Motor neuron (in vitro differentiated cells): ENCODE data around the gene ZNRF2. TPM values are rescaled to one million over a fixed set of nuclear protein-coding genes. Genes with fewer than 3 reads are reported as not detected.
"Not testable (repeated sequence)": the region's sequence is repeated elsewhere in the genome, so short reads cannot be mapped to it uniquely, and the experiment has no call there.

Experiments used
- ATAC-seq, 8 experiments: fragments of 200-7000 bp; cut with Tn5 transposase; replicated peaks in 6 of 8; 2 replicates each; pipeline ENCODE4 v1.8.0; 2021; ENCODE audit warnings: mild to moderate bottlenecking in 8 of 8, moderate library complexity in 8 of 8
- H3K27ac ChIP-seq, 2 donors: fragments of 250-450 bp; sonication (Bioruptor Pico); 2 replicates each; pipeline ENCODE4 v1.9.0; 2021; ENCODE audit warnings: antibody characterized with exemption in 2 of 2, mild to moderate bottlenecking in 2 of 2, moderate library complexity in 1 of 2
- H3K4me1 ChIP-seq, 2 donors: fragments of 250-450 bp; sonication (Bioruptor Pico); replicated peaks in 1 of 2; 2 replicates each; pipeline ENCODE4 v1.6.1; 2021; ENCODE audit warnings: antibody characterized with exemption in 2 of 2, mild to moderate bottlenecking in 2 of 2, moderate library complexity in 1 of 2
- H3K4me3 ChIP-seq, 5 donors: fragments of 250-450 bp; sonication (Bioruptor Pico); 2 replicates each; pipeline ENCODE4 v1.9.0; 2021; ENCODE audit warnings: antibody characterized with exemption in 5 of 5, mild to moderate bottlenecking in 5 of 5, moderate library complexity in 4 of 5
- WGBS, 10 experiments: fragments of 450-650 bp; shearing (Covaris generic); methylation state at CpG; one replicate each; pipeline ENCODE4 v1.0.0; 2022; 5-methylcytosine and 5-hydroxymethylcytosine counted together
- in situ Hi-C, 9 experiments: fragments of 400-800 bp; cut with MboI; loops; one replicate each; pipeline ENCODE4 v1.15.0; 2021; ENCODE audit warnings: low sequenced_read_pairs in 9 of 9, low pct_unique_long_range_greater_than_20kb in 2 of 9; ENCODE audit not compliant: unreplicated experiment in 9 of 9
- total RNA-seq, 8 experiments: library from RNA; unstranded; fragments of 300-600 nt; gene quantifications; 2 replicates each; pipeline versions ENCODE4 v1.2.3 to v1.2.4, GENCODE V29; 2022

Gene ZNRF2
- total RNA-seq, 8 experiments from 2014 or later = 4.8 to 18.9 (median 7.3) TPM

GRCh38 chr7:30363778-30364563, 79.6 kb downstream of the ZNRF2 start:
- 33 to 100% (median 88%) methylated on average over 1 to 3 of the region's 3 CpGs for WGBS, 10 experiments
- H3K27ac ChIP-seq = no peak overlapping the region
- H3K4me3 ChIP-seq = no peak overlapping the region
- ATAC-seq = no peak
- peaks cover 0 to 2% of the 10 kb centered on the region in 2 donors for H3K4me1 ChIP-seq
- in situ Hi-C loops = no loop called here

GRCh38 chr7:30364773-30365172, 80.4 kb downstream of the ZNRF2 start:
- Histone ChIP-seq H3K4me3 (no peak overlapping the region), H3K27ac (no peak overlapping the region), H3K4me1 (peaks cover 0 to 2% of the 10 kb centered on the region in 2 donors)
- ATAC-seq = no peak
- in situ Hi-C loops = no loop called here
- 67 to 100% (median 80%) methylated on average over 1 of the region's 1 CpG; no CpG with 5 or more reads in 3 of the 10 experiments for WGBS, 10 experiments

- Histone ChIP-seq H3K27ac (no peak overlapping the region), H3K4me1 (peaks cover 0 to 2% of the 10 kb centered on the region in 2 donors), H3K4me3 (no peak overlapping the region)
- 24 to 96% (median 79%) methylated on average over 2 to 3 of the region's 3 CpGs; no CpG with 5 or more reads in 2 of the 10 experiments for WGBS, 10 experiments
- in situ Hi-C loops = no loop called here
- ATAC-seq = no peak
These were observed 81.2 kb downstream of the ZNRF2 start for GRCh38 chr7:30365621-30366020.

- ATAC-seq = no peak
- WGBS, 10 experiments = 0 to 97% (median 63%) methylated on average over 2 of the region's 2 CpGs; no CpG with 5 or more reads in 1 of the 10 experiments
- in situ Hi-C loops = no loop called here
- Histone ChIP-seq H3K4me1 (peaks cover 0 to 2% of the 10 kb centered on the region in 2 donors), H3K4me3 (no peak overlapping the region), H3K27ac (no peak overlapping the region)
These were observed 82.2 kb downstream of the ZNRF2 start for GRCh38 chr7:30366606-30367005.

GRCh38 chr7:30367561-30367960, 83.2 kb downstream of the ZNRF2 start:
- peaks cover 0 to 2% of the 10 kb centered on the region in 2 donors for H3K4me1 ChIP-seq
- 54 to 100% (median 76%) methylated on average over 2 of the region's 2 CpGs for WGBS, 10 experiments
- in situ Hi-C loops = no loop called here
- H3K27ac ChIP-seq = no peak overlapping the region
- no peak overlapping the region for H3K4me3 ChIP-seq
- ATAC-seq = no peak

- Histone ChIP-seq H3K27ac (no peak overlapping the region), H3K4me3 (no peak overlapping the region), H3K4me1 (peaks cover 0 to 2% of the 10 kb centered on the region in 2 donors)
- in situ Hi-C loops = no loop called here
- no peak for ATAC-seq
These were observed 85.5 kb downstream of the ZNRF2 start for GRCh38 chr7:30369879-30370278.

GRCh38 chr7:30371321-30371720, 86.9 kb downstream of the ZNRF2 start:
- H3K4me1 ChIP-seq = peaks cover 0 to 2% of the 10 kb centered on the region in 2 donors
- no peak overlapping the region for H3K27ac ChIP-seq
- 93 to 100% (median 100%) methylated on average over 1 to 5 of the region's 5 CpGs for WGBS, 10 experiments
- in situ Hi-C loops = no loop called here
- no peak overlapping the region for H3K4me3 ChIP-seq
- no peak for ATAC-seq

- in situ Hi-C loops = no loop called here
- WGBS, 10 experiments = 80 to 100% (median 100%) methylated on average over 1 of the region's 1 CpG; no CpG with 5 or more reads in 1 of the 10 experiments
- no peak overlapping the region for H3K27ac ChIP-seq
- no peak overlapping the region for H3K4me3 ChIP-seq
- no peaks in the 10 kb centered on the region for H3K4me1 ChIP-seq
- no peak for ATAC-seq
These were observed 93.9 kb downstream of the ZNRF2 start for GRCh38 chr7:30378275-30378674.

GRCh38 chr7:30379131-30379530, 94.7 kb downstream of the ZNRF2 start:
- Histone ChIP-seq H3K27ac (no peak overlapping the region), H3K4me3 (no peak overlapping the region), H3K4me1 (no peaks in the 10 kb centered on the region)
- 28 to 96% (median 78%) methylated on average over 1 to 4 of the region's 4 CpGs for WGBS, 10 experiments
- in situ Hi-C loops = no loop called here
- no peak for ATAC-seq

- Histone ChIP-seq H3K4me3 (no peak overlapping the region), H3K4me1 (no peaks in the 10 kb centered on the region), H3K27ac (no peak overlapping the region)
- in situ Hi-C loops = no loop called here
- ATAC-seq = no peak
- WGBS, 10 experiments = 35 to 100% (median 58%) methylated on average over 1 to 4 of the region's 4 CpGs
These were observed 95.3 kb downstream of the ZNRF2 start for GRCh38 chr7:30379741-30380140.

- in situ Hi-C loops = no loop called here
- no peak overlapping the region for H3K27ac ChIP-seq
- WGBS, 10 experiments = 80 to 100% (median 94%) methylated on average over 1 to 2 of the region's 2 CpGs; no CpG with 5 or more reads in 1 of the 10 experiments
- ATAC-seq = no peak
- H3K4me1 ChIP-seq = no peaks in the 10 kb centered on the region
- H3K4me3 ChIP-seq = no peak overlapping the region
These were observed 95.9 kb downstream of the ZNRF2 start for GRCh38 chr7:30380294-30380693.

- in situ Hi-C loops, ATAC-seq, H3K4me3 ChIP-seq, H3K4me1 ChIP-seq, H3K27ac ChIP-seq: not testable (repeated sequence)
- WGBS, 10 experiments = 80% methylated on average over 1 of the region's 4 CpGs; no CpG with 5 or more reads in 8 of the 10 experiments
These were observed 96.4 kb downstream of the ZNRF2 start for GRCh38 chr7:30380824-30381223.

- ATAC-seq = no peak
- 57 to 100% (median 80%) methylated on average over 1 of the region's 1 CpG; no CpG with 5 or more reads in 3 of the 10 experiments for WGBS, 10 experiments
- in situ Hi-C loops = no loop called here
- Histone ChIP-seq H3K27ac (no peak overlapping the region), H3K4me3 (no peak overlapping the region), H3K4me1 (no peaks in the 10 kb centered on the region)
These were observed 98.2 kb downstream of the ZNRF2 start for GRCh38 chr7:30382607-30383006.

- WGBS, 10 experiments = 75 to 100% (median 100%) methylated on average over 1 to 2 of the region's 3 CpGs; no CpG with 5 or more reads in 2 of the 10 experiments
- no peak overlapping the region for H3K4me3 ChIP-seq
- in situ Hi-C loops = no loop called here
- no peak for ATAC-seq
- H3K27ac ChIP-seq = no peak overlapping the region
- peaks cover 0 to 5% of the 10 kb centered on the region in 2 donors for H3K4me1 ChIP-seq
These were observed 105.4 kb downstream of the ZNRF2 start for GRCh38 chr7:30389791-30390190.
